ENCODE results near the gene FAM120C. TPM values are rescaled to one million over a fixed set of nuclear protein-coding genes. Genes with fewer than 3 reads are reported as not detected.
A peak's percentile ranks its signal among the peaks of the same experiment; 100 is the strongest.

FAM120C gene
- total RNA-seq, 1 experiment from 2014 or later = 8.2 TPM

DNA sequence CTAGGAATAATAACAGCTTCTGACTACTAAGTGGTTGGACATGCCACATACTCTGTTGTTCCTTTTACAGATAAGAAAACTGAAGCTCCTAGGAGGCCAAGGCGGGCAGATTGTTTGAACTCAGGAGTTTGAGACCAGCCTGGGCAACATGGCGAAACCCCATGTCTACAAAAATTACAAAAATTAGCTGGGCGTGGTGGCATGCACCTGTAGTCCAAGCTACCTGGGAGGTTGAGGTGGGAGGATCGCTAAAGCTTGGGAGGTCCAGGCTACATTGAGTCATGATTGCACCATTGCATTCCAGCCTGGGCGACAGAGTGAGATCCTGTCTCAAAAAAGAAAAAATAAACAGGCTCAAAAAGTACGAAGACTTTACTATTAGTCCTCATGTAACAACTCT lies 108.2 kb downstream of the FAM120C start:
- CTCF ChIA-PET = no interaction called here
- DNase-seq (no peak), ATAC-seq (no peak)
- Histone ChIP-seq H3K9me2 (replicated peaks; ENCODE audit: low read length) (no peaks in the 10 kb centered on the region), H3K4me1 (ENCODE audit: insufficient read depth, low read length) (peaks cover 7% of the 10 kb centered on the region), H3K27me3 (ENCODE audit: low read length) (no peaks in the 10 kb centered on the region), H2AFZ (ENCODE audit: low read length) (no peak overlapping the region), H4K20me1 (ENCODE audit: low read length) (no peaks in the 10 kb centered on the region), H3K27ac (ENCODE audit: low read length) (no peak overlapping the region), H3K4me3 (ENCODE audit: low read length) (no peak overlapping the region), H3K9me3 (ENCODE audit: low read length) (no peaks in the 10 kb centered on the region), H3F3A (ENCODE audit: low read length, unreplicated experiment) (no peaks in the 10 kb centered on the region), H3K4me2 (ENCODE audit: low read length) (no peak overlapping the region), H3K9ac (ENCODE audit: low read length) (no peak overlapping the region), H3K79me2 (ENCODE audit: low read length) (no peaks in the 10 kb centered on the region), H3K36me3 (ENCODE audit: low read depth, low read length) (no peaks in the 10 kb centered on the region)
- intact Hi-C loops (cut with micrococcal nuclease) = no loop called here
- POLR2A ChIA-PET (ENCODE audit: unreplicated experiment) = no interaction called here
- BruUV-seq (replicated peaks) = no TSS peak
- TF ChIP-seq EZH2phosphoT487 (IDR thresholded peaks at IDR 0.05; ENCODE audit: borderline replicate concordance, low read length) (no peak), EZH2 (IDR thresholded peaks at IDR 0.05; ENCODE audit: low read length, unreplicated experiment) (no peak)
- TF ChIP-seq, protein P1, sequence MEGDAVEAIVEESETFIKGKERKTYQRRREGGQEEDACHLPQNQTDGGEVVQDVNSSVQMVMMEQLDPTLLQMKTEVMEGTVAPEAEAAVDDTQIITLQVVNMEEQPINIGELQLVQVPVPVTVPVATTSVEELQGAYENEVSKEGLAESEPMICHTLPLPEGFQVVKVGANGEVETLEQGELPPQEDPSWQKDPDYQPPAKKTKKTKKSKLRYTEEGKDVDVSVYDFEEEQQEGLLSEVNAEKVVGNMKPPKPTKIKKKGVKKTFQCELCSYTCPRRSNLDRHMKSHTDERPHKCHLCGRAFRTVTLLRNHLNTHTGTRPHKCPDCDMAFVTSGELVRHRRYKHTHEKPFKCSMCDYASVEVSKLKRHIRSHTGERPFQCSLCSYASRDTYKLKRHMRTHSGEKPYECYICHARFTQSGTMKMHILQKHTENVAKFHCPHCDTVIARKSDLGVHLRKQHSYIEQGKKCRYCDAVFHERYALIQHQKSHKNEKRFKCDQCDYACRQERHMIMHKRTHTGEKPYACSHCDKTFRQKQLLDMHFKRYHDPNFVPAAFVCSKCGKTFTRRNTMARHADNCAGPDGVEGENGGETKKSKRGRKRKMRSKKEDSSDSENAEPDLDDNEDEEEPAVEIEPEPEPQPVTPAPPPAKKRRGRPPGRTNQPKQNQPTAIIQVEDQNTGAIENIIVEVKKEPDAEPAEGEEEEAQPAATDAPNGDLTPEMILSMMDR (conservative IDR thresholded peaks at IDR 0.05; ENCODE audit: low read depth, low read length) = no peak

DNA sequence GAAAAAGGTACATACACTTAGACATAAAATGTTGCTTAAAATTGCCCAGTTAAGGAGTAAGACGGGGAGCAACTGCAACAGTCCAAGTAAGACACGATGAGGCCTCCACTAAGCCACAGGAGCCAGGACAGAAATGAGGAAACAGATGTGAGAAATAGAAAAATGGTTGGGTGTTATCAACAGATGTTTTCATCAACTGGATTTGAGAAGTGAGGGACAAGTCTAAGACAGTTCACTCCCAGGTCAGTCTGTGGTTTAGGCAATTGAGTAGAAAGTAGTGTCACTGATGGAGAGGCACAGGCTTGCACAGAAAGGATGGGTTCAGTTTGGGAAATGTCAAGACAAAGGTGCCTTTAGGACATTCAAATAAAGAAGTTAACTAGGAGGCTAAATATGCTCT lies 115.3 kb downstream of the FAM120C start:
- Histone ChIP-seq H3K9me3 (ENCODE audit: low read length) (no peaks in the 10 kb centered on the region), H3K9me2 (replicated peaks; ENCODE audit: low read length) (no peaks in the 10 kb centered on the region), H4K20me1 (ENCODE audit: low read length) (no peaks in the 10 kb centered on the region), H3K79me2 (ENCODE audit: low read length) (no peaks in the 10 kb centered on the region), H3K4me2 (ENCODE audit: low read length) (no peak overlapping the region), H3K9ac (ENCODE audit: low read length) (no peak overlapping the region), H3K36me3 (ENCODE audit: low read depth, low read length) (no peaks in the 10 kb centered on the region), H3K27me3 (ENCODE audit: low read length) (no peaks in the 10 kb centered on the region), H3K27ac (ENCODE audit: low read length) (no peak overlapping the region), H2AFZ (ENCODE audit: low read length) (no peak overlapping the region), H3K4me1 (ENCODE audit: insufficient read depth, low read length) (peaks cover 10% of the 10 kb centered on the region; the same call in 1 of the 2 replicates), H3K4me3 (ENCODE audit: low read length) (no peak overlapping the region), H3F3A (ENCODE audit: low read length, unreplicated experiment) (no peaks in the 10 kb centered on the region)
- CTCF ChIA-PET = no interaction called here
- intact Hi-C loops (cut with micrococcal nuclease) = no loop called here
- TF ChIP-seq, protein P1 (conservative IDR thresholded peaks at IDR 0.05; ENCODE audit: low read depth, low read length) = no peak
- no peak for TF ChIP-seq EZH2 (IDR thresholded peaks at IDR 0.05; ENCODE audit: low read length, unreplicated experiment)
- no peak for TF ChIP-seq EZH2phosphoT487 (IDR thresholded peaks at IDR 0.05; ENCODE audit: borderline replicate concordance, low read length)
- no peak for ATAC-seq
- DNase-seq = no peak
- POLR2A ChIA-PET (ENCODE audit: unreplicated experiment) = no interaction called here
- BruUV-seq (replicated peaks) = no TSS peak

DNA sequence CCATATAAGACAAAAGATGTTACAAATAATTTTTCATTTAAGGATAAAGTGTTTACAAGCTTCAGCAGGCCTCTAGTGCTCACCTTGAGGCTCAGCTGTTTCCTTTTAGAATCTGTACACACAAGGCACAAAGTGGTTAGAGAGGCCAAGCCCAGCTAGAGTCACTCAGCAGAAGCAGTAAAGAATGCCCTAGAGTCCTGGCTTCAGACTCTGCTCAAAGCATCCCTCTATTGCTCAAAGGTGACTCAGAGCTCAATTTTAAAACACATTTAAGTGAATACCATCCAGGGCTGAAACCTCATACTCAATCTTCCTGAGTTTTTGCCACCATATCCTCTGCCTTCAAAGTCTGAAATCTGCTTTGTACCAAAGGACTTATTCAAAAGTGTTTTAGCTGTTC lies 116.2 kb downstream of the FAM120C start:
- H3K4me1 ChIP-seq (ENCODE audit: insufficient read depth, low read length) = peaks cover 10% of the 10 kb centered on the region; the same call in 1 of the 2 replicates
- no peaks in the 10 kb centered on the region for H3K36me3 ChIP-seq (ENCODE audit: low read depth, low read length)
- no peaks in the 10 kb centered on the region for H3K27me3 ChIP-seq (ENCODE audit: low read length)
- no peak overlapping the region for H3K4me3 ChIP-seq (ENCODE audit: low read length)
- no peak overlapping the region for H3K27ac ChIP-seq (ENCODE audit: low read length)
- no peaks in the 10 kb centered on the region for H4K20me1 ChIP-seq (ENCODE audit: low read length)
- intact Hi-C loops (cut with micrococcal nuclease) = no loop called here
- CTCF ChIA-PET = no interaction called here
- H3F3A ChIP-seq (ENCODE audit: low read length, unreplicated experiment) = no peaks in the 10 kb centered on the region
- H2AFZ ChIP-seq (ENCODE audit: low read length) = no peak overlapping the region
- no peaks in the 10 kb centered on the region for H3K9me2 ChIP-seq (replicated peaks; ENCODE audit: low read length)
- H3K4me2 ChIP-seq (ENCODE audit: low read length) = no peak overlapping the region
- ATAC-seq = peak; percentile 71
- POLR2A ChIA-PET (ENCODE audit: unreplicated experiment) = no interaction called here
- peak; percentile 39 for DNase-seq
- BruUV-seq (replicated peaks) = no TSS peak
- H3K9ac ChIP-seq (ENCODE audit: low read length) = no peak overlapping the region
- TF ChIP-seq, protein P1 (conservative IDR thresholded peaks at IDR 0.05; ENCODE audit: low read depth, low read length) = no peak
- TF ChIP-seq EZH2 (IDR thresholded peaks at IDR 0.05; ENCODE audit: low read length, unreplicated experiment) = no peak
- no peak for TF ChIP-seq EZH2phosphoT487 (IDR thresholded peaks at IDR 0.05; ENCODE audit: borderline replicate concordance, low read length)
- no peaks in the 10 kb centered on the region for H3K9me3 ChIP-seq (ENCODE audit: low read length)
- no peaks in the 10 kb centered on the region for H3K79me2 ChIP-seq (ENCODE audit: low read length)

All from PC-3 (cell line).